ENCODE data around the gene GIPC3.
"Not testable (repeated sequence)": the region's sequence is repeated elsewhere in the genome, so short reads cannot be mapped to it uniquely, and the experiment has no call there.

GIPC3 gene

GRCh38 chr19:3550947-3551791 lies 34.1 kb upstream of the GIPC3 start:
- DNase-seq (ENCODE audit: low read depth): no peak

GRCh38 chr19:3551792-3552095 lies 33.5 kb upstream of the GIPC3 start:
- no peak for DNase-seq (ENCODE audit: low read depth)

- no peak for DNase-seq (ENCODE audit: low read depth)
Measured at GRCh38 chr19:3554254-3555083, 30.8 kb upstream of the GIPC3 start.

- no peak for DNase-seq (ENCODE audit: low read depth)
Measured at GRCh38 chr19:3555653-3556422, 29.4 kb upstream of the GIPC3 start.

GRCh38 chr19:3556423-3556977 lies 28.8 kb upstream of the GIPC3 start:
- DNase-seq (ENCODE audit: low read depth): no peak

GRCh38 chr19:3556978-3557460 lies 28.3 kb upstream of the GIPC3 start:
- DNase-seq (ENCODE audit: low read depth): peak; percentile 62

GRCh38 chr19:3557461-3558248 lies 27.6 kb upstream of the GIPC3 start, which contains the start of gene MFSD12:
Gene MFSD12 (minus strand): TSS chr19:3557586. CDS start chr19:3557403, 183 bp downstream.
- peak; percentile 94 for DNase-seq (ENCODE audit: low read depth)

- no peak for DNase-seq (ENCODE audit: low read depth)
Measured at GRCh38 chr19:3563709-3564524, 21.4 kb upstream of the GIPC3 start.

GRCh38 chr19:3565139-3565538 lies 20.1 kb upstream of the GIPC3 start:
- no peak for DNase-seq (ENCODE audit: low read depth)

- not testable (repeated sequence) for DNase-seq (ENCODE audit: low read depth)
Measured at GRCh38 chr19:3570042-3570441, 15.2 kb upstream of the GIPC3 start.

GRCh38 chr19:3570606-3571011 lies 14.7 kb upstream of the GIPC3 start:
- DNase-seq (ENCODE audit: low read depth): no peak

- DNase-seq (ENCODE audit: low read depth): peak; percentile 99
Measured at GRCh38 chr19:3572132-3572854, 13.0 kb upstream of the GIPC3 start.

- DNase-seq (ENCODE audit: low read depth): no peak
Measured at GRCh38 chr19:3572855-3573161, 12.5 kb upstream of the GIPC3 start, which contains the start of gene HMG20B. Gene HMG20B (plus strand): TSS chr19:3572944. CDS start chr19:3573310, 366 bp downstream.

- no peak for DNase-seq (ENCODE audit: low read depth)
Measured at GRCh38 chr19:3573162-3573857, 12.0 kb upstream of the GIPC3 start.

GRCh38 chr19:3573858-3574637 lies 11.2 kb upstream of the GIPC3 start:
- DNase-seq (ENCODE audit: low read depth): peak; percentile 53

GRCh38 chr19:3575260-3575741 lies 10.0 kb upstream of the GIPC3 start:
- no peak for DNase-seq (ENCODE audit: low read depth)

GRCh38 chr19:3575949-3576673 lies 9.2 kb upstream of the GIPC3 start:
- DNase-seq (ENCODE audit: low read depth): no peak
